HG02759 (cell line): ENCODE data around the gene BRD9.

Experiments used
- ATAC-seq: cut with Tn5 transposase; IDR thresholded peaks from one replicate; pipeline ENCODE4 v1.9.1; 2021; ENCODE audit warnings: mild to moderate bottlenecking, moderate library complexity; ENCODE audit not compliant: unreplicated experiment

The BRD9 gene

DNA sequence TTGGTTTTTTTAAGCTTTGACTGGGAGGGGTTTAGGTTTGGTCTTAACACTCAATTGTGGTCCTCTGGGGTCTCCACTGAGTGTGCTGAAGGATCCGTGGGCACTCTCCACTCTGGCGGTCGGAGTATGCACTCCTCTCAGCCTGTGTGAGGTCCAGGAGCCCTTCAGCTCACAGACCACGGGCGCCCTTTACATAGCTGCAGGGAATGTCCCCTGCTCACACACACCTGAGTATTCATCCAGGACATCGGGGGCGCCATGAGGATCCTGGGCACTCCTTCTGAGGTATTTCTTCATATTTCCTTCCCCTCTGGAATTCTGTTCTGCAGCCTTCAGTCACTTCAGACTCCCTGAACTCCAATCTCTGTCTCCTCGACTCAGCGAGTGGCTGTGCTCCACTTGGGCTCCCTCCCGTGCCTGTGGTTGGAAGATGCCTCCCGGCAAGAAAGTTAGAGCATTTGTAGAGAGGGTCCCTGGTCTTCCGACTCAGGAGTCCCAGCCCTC is 12.6 kb upstream of the BRD9 start:
- no peak for ATAC-seq

DNA sequence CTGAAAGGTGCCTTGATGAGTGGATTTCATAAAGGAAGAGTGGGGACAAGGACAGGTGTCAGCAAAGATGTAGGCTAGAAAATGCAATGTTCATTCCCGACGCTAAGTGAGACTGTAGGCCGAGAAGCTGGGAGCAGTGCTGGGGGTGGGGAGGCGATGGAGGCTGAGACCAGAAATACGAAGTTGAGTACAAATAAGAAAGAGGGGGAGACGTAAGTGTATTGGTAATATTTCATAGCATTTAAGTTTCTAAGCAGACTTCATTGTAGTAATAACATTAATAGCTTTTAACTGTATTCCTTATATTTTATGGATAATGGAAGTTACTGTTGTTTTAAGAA is 11.1 kb upstream of the BRD9 start:
- ATAC-seq: no peak

DNA sequence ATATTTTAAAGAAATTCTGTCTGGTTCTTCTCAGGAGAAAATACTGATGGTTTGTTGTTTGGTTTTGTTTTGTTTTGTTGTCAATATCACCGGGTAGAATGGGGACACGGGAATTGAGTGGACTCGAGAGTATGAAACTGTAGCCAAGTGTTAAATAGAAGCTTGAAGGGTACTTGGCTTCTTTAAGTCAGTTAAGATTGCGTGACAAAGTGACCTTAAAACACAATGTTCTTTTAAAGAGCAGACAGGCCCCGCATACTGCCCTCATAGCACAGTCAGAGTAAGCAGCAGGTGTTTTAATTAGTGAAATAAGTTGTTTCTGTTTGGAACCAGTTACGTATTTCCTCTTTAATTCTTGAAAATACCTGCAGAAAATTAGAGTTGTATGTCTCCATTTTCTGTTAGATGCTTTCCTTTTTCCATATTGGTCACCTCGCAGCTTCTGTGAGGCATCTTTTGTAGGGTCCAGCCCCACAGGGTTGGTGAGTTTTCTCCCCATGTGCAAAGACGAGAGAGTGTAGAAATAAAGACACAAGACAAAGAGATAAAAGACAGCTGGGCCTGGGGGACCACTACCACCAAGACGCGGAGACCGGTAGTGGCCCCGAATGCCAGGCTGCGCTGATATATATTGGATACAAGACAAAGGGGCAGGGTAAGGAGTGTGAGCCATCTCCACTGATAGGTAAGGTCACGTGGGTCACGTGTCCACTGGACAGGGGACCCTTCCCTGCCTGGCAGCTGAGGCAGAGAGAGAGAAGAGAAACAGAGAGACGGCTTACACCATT is 9.7 kb upstream of the BRD9 start:
- no peak for ATAC-seq

DNA sequence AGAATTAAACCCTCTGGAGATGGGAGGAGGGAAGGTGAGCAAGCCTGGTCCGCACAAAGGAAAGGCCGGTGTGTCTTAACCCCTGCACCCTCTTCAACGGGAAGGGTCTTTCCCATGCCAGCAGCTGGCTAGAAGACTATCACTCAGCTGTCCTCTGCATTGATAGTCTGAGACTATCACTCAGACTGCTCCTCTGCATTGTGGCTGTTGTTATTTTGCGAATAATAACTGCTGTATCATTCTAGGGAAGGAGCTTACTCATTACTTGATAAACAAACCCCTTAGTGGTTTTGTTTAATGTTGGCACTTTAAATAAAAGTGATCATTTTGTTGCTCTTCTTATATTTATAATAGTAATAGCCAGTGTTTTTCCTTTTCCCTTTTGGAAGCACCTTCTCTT is 8.2 kb upstream of the BRD9 start:
- ATAC-seq: no peak

DNA sequence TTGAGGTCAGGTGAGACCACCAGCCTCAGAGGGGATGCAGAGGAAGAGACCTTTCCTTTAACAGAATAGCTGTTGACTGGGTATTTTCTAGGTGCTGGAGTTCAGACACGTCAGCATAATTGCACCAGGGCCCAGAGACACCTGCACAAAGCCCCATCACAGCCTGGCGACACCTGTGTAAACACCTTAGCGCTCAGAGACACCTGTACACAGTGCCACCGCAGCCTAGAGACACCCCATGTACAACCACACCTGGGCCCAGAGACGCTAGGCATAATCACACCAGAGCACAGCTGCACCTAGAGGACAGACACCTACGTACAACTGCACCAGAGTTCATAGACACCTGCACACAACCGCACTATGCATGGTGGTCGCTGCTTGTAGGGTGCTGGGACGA is 1.1 kb upstream of the BRD9 start:
- no peak for ATAC-seq

DNA sequence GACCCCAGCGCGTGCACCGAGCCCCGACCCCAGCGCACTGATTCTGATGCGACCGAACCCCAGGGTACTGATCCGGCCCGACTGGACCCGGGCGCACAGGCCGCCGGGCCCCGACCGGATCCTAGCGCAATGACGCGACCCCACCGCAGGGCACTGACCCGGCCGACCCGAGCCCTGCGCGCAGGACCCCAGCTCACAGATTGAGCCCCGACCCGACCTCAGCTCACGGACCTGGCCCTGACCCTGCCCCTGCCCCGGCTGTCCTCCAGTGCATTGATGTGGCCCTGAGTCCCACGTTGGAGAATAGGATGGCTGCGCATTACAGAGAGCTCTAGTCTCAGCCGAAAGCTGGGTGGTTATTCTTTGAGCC is 521 bp upstream of the BRD9 start:
- no peak for ATAC-seq

DNA sequence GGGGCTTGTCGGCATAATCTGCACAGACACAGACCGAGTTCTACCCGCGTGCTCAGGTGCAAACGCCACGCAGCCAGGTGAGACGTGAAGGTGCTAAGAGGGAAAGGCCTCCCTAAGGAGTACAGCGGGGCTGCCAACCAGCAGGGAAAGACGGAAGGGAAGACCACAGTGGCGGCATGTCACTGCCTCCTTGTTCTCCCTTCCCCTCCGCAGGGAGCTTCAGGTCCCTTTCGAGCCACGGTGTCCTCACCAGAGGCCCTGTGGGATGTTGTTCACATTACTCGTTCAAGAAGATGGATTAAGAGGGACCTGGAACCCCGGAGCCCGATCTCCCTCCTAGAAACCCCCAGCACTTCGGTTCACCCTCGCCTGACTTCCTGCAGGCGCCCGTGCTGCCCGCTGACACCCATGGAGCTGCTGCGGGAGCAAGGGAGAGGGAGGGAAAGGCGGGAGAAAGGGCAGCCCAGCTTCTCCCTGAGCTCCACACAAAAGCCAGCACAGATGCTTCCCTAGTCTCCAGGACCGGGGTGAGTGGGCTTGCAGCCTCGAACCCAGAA is 686 bp downstream of the BRD9 start:
- ATAC-seq: peak; percentile 7

DNA sequence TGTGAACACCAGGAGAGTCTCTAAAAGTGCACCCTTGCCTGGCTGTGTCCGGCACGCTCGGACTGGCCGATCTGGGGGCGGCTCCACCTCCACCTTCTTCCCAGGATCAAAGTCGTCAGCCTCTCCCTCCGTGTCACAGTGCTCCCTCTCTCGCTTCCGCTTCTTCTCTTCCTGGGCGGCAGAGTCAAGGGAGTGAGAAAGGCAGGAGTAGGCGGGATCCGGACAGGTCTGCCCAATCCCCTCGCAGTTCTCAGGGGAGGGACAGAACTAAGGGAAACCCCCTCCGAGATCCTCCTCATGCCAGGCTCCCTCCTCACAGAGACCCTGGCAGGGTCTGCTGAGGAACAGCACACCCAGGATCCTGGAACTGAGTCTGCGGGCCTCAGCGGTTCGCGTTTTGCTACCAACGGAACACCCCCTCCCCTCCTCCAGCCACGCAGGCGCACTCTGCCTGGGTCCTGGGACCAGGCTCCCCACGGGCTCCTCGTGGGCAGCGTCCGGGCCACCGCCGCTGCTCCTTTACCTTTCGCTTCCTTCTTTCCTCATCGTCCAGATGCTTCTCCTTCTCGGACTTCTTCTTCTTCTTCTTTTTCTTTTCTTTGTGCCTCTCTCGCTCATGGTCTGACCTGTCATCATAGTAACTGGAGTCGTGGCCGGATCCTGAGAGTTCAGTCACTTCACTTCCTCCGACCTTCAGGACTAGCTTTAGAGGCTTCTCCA is 1.3 kb downstream of the BRD9 start:
- ATAC-seq: no peak

DNA sequence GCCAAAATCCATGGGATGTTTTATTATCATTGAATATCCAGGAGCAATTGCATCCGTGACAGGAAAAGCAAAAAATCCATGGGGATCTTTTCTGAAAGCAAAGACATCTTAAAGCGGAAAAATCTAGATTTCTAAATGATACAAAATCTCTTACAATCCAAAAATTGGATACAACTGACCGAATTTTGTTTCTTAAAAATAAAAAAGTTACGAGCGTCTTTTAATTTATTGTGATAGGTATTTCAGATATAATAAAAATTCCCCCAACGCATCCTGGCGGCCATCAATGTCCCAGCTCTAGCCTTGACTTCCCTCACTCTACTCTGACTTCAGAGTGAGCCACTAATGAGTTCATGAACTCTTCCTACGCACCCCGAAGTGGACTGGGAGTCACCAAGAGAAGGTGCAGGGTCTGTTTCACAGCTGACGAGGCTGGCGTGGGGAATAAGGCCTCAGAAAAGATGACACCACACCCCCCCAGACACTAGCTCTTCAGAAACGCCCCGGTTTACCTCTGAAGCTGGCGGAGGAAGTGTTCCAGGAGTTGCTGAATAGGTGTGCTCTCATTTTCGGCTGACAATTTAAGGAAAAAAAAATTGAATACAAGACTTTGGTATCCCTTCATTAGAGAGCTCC is 3.4 kb downstream of the BRD9 start:
- ATAC-seq: no peak

DNA sequence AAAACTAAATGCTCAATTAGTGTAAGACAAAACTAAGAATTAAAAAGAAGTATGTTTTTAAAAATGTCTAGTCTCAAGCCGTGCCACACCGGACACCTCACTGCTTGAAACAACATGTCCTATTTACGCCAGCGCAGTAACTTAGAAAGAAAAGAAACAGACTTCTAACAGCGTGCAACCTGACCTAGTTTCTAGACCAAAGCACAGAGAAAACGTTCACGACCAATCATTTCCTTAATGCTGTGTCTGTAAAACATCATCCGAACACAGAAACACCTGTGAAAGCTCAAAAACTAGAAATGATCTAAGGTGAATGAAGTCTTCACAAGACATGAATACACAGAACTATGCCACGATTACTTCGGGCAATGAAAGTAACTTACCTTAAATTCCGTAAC is 4.0 kb downstream of the BRD9 start:
- no peak for ATAC-seq

DNA sequence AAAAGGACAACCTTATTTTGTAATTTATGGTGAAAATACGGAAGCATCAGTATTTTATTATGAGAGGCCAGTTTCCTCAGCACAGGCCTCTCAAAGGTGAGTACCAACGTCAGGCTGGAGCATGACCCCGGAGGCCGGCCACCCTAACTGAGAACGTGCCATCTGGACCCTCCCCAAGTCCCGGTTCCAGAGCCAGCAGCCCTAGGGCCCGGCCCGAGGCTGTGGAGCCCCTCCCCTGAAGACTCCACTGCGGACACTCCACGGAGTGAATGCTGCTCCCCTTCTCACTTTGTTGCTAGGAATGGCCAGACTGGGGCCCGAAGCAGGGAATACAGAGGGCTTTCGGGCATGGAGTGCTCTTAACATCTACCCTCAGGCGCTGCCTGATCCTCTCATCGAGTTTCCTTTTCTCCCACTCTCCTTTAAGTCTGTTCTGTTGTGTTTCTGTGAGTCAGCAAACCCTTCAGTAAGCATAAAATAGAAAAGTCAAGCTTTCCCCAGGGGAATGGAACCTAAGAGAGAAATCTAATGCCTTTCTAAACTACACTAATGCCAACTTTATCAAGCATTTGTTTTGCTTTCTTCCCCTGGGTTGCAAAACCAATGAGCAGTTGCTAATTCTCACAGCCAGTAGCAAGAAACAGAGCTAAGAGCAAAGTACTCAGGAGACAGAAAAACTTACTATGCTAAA is 4.5 kb downstream of the BRD9 start:
- no peak for ATAC-seq

DNA sequence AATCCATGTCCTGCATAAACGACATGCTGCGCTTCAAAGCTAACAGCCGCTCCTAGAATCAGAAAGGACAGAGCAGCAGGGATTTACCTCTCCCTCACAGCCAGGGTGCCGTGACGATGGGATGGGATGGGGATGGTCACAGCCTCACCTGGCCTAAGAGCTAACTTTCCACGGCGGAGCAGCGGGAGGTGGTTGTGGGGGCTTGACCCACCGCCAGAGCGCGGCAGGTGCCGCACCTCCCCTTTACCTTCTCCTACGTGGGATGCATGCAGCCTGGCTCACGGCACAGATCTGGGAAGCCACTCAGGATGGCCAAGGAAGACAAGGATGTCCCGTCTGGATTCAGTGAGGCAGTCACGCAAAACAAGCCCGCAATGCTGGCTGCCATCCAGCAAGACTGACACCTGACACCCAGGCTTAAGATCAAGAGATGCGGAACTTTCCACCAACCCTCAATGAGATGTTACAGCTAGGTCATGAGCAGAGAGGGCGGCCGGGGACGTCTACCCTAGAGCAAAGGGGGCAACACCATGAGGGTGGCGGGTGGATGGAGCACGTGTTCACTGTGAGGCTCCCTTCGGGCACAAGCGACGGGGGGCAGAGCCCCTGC is 5.8 kb downstream of the BRD9 start:
- no peak for ATAC-seq

DNA sequence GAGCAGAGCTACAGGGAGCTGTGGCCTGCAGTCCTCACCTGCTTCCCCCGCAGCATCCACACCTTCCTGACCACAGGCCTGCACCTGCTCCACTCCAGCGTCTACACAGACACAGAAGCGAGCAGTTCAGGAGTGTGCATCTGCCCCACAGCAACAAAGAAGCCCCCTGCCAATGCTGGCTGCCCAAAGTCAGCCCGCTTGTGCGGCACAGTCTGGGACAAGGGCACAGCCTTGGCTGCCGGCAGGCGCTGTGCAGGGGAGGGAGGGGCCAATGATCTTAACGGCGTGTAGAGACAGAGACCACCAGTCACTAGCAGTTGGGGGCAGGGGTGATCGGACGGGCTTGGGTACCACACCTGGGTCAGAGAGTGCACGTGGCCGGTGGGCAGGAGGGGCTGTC is 6.6 kb downstream of the BRD9 start:
- no peak for ATAC-seq

DNA sequence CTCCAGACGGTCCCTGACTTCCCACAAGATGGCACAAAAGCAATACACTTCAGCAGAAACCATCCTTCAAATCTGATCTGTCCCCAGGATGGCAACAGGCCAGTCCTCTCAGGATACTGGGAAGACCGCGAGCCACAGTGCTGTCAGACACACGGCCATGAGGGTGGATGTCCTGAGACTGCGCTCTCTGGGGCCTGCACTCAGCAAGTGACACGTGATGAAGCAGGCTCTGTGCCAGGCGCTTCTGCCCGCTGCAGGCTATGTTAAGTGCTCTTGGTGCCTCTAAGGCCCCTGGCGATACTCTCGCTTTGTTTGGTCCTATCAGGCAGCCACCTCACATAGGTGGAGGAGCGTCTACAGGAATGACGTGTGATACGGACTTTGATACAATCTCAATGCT is 7.1 kb downstream of the BRD9 start:
- ATAC-seq: no peak

DNA sequence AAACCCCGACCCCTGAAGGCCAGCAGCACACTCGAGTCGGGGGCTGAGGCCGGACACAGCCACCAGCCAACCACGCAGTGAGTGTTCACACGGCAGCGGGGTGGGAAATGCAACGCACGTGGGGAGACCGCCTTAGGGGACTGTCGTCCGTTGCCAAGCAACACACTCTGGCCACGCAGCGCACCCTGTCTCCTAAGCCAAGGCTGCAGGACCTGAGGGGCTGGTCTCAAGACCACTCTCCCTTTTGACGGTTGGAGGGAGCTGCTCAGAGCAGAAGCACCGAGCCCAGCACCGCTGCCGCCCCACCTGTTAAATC is 7.5 kb downstream of the BRD9 start:
- no peak for ATAC-seq

DNA sequence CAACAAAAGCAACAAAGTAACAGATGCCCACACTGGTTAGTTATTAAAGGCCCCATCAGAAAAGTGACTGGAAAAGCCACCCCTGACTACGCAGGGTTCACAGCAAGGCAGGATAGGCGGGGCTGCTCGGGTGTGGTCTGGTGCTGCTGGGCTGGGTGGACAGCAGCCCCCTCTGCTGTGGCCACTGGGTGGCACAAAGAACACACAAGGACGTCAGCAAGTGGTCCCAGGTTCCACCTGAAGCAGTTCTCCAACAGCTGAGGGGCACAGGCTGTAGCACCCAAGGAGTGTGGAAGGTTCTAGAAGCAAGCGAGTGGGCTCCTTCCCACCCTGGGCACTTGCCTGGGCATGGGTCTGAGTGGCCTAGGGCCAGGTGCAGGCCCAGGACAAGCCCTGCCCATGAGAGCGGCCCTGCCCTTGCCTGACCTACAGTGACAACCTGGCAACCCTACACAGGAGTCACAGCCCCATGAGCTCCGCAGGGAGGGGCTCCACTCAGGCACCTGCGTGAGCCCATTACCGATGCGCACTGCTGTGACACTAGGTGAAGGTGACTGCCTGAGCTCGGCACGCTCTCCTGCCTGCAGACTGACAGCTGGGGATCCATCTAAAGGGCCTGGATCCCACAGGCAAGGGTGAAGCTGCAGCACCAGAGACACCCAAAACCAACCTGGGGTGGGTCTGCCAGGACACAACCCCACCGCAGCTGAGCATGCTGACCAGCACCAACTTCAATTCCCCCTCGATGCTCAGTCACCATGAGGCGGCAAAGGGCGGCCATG is 8.1 kb downstream of the BRD9 start:
- no peak for ATAC-seq

DNA sequence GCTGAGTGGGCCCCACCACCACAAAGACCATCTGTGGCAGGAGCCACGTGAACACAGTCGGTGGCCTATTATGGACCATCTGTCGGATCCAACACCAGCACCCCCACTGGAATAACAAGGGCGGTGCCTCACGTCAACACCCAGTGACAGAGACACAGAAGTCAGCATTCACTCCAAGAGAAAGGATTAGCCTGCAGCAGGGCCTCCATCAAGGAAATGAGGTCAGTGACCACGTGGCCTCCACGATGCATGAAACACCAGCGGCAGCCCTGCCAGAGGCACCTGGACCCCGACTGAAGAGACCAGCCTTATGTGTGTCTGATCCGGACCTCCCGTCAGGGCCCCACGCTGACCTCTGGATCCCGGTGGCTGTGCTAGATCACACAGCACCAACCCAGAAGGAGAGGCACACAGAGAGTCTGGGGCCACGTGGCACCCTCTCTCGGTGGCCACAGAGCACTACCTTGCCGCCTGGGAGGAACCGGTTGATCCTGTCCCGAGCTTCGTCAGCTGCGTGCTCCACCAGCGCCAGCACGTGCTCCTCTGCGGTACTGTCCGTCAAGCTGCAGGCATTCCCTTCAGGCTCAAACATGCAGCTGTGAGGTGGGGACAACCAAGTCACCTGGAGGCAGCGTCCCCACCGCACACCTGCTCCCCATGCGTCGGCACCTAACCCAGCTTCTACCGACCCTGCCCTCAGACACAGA is 9.0 kb downstream of the BRD9 start:
- ATAC-seq: no peak

DNA sequence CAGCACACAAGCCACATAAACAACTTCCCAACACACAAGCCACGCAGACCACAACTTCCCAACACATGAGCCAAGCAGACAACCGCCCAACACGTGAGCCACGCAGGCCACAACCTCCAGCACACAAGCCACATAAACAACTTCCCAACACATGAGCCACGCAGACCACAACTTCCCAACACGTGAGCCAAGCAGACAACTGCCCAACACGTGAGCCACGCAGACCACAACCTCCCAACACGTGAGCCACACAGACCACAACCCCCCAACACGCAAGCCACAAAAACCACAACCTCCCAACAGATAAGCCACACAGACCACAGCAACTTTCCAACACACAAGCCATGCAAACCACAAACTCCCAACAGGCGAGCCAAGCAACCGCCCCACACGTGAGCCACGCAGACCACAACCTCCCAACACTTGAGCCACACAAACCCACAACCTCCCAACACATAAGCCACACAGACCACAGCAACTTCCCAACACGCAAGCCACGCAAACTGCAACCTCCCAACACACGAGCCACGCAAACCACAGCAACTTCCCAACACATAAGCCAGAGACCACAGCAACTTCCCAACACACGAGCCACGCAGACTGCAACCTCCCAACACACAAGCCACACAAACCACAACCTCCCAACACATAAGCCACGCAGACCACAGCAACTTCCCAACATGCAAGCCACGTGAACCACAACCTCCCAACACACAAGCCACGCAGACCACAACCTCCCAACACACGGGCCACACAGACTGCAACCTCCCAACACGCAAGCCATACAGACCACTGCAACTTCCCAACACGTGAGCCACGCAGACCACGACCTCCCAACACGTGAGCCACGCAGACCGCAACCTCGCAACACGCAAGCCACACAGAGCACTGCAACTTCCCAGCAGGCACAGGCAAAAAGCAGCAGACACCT is 10.1 kb downstream of the BRD9 start:
- ATAC-seq: no peak

DNA sequence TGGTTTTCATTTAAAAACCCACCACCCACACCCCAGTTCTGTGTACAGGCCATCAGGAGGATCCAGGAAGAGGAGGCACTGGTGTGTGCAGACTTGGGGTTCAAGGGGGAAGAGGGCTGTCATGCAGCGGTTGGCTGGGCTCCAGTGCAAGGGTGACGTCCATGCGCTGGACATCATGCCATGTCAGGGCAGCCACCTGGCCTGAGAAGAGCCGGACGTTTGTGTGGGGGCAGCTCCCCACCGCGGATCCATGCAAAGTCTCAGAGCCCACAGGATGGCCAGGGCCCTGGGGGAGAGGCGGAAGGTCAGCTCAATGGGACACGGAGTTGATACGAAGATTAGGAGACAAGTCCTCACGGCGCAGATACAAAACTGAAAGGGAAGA is 11.1 kb downstream of the BRD9 start:
- ATAC-seq: no peak
